Stimulated activated CD8-positive, alpha-beta memory T cell treated with anti-CD3 and anti-CD28 coated beads, Interleukin-15, amount 100 ng/mL, for 4 hours (primary cell): ENCODE results near the gene RHOJ.
"Not testable (repeated sequence)": the region's sequence is repeated elsewhere in the genome, so short reads cannot be mapped to it uniquely, and the experiment has no call there.

Experiments
- DNase-seq, 2 donors: peaks; one replicate each; pipeline ENCODE4 v3.0.0-alpha.2; 2020; ENCODE audit warnings: low read depth in 2 of 2

The RHOJ gene

GRCh38 chr14:63268771-63269170 lies 64.5 kb downstream of the RHOJ start:
- no peak for DNase-seq

DNA sequence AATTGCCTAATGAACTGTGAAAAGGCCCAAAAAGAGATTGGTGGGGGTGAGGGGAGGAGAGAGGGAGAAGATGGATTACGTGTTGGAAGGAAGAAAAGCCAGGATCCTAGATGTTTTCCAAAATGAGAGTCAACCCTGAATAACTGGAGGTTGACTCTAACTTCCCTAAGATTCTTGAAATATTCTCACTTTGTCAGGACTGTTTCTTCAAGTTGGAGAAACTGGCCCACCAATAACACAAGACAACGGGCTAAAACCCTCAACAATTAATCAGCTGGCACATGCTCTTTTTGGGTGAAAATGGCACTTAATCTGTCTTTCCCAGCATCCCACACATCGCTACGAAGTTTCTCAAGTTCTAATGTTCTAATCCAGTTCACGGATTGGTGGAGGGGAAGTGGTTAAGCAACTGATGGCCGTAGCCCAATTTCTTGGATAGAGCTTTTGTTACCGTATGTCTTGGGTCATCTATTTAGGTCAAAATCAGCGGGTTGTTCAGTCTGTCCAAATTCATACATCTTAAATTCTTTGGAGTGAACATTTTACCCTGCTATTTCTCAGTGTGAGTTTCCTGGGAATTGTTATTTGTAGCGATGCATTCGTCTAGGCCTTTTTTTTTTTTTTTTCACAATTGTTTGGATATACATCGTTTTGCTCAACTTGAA lies 65.5 kb downstream of the RHOJ start:
- no peak for DNase-seq

DNA sequence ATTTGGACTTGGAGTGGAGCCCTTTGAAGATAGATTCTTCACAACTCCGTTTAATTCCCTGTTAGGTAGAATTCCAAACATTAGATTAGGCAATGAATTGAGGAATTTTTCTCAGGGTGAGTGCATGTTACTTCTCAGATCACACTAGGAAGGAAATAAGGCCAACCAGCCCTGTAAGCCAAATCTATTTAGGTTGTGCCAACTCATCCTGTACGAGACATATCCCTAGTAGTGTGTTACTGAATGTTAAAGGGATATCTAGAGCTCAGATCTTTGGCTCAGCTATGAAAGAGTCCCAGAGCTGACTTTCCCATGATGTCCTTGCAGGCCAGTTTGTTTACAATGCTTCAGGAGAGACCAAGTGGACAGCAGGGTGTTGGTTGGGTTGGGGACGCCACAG lies 68.9 kb downstream of the RHOJ start:
- DNase-seq, result no peak

- DNase-seq, result no peak
Measured at GRCh38 chr14:63273717-63274655, 69.7 kb downstream of the RHOJ start.

- DNase-seq, result no peak
Measured at GRCh38 chr14:63275611-63276010, 71.4 kb downstream of the RHOJ start.

- DNase-seq, result no peak
Measured at GRCh38 chr14:63276016-63276415, 71.8 kb downstream of the RHOJ start.

- DNase-seq, result no peak
Measured at GRCh38 chr14:63276492-63277342, 72.5 kb downstream of the RHOJ start.

DNA sequence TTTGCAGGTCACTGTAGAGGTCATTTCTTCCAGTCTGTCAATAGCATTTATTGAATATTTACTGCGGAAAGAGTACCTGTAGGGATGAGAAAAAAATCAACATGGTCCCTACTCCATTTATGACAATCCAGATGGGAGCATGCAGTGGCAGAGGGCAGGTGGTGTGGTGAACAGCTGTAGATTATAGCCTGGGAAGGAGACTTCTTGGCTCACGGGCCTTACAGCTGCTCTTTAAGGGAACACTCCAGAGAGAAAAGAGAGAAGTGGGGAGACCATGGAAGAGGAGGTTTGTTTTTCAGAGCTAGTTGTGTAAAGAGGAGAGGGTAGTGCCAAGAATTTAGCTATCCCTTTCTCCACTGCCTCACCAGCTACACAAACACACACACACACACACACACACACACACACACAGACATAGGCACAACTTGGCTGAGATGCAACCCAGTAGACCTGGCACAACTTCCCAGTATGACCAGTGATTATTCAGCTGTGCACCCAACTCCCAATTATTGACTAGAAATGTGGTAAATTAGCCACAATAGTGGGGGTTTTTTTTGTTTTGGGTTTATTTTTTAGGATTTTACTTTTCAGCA lies 73.4 kb downstream of the RHOJ start:
- no peak for DNase-seq

DNA sequence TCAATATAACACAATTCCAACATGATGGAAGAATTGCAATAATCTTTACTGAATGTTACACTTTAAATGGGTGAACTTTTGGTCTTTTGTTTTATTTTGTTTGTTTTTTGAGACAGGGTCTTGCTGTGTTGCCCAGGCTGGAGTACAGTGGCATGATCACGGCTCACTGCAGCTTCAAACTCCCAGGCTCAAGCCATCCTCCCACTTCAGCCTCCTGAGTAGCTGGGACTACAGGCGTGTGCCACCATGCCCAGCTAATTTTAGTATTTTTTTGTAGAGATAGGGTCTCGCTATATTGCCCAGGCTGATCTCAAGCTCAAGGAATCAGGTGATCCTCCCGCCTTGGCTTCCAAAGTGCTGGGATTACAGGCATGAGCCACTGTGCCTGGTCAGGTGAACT lies 75.7 kb downstream of the RHOJ start:
- DNase-seq, result not testable (repeated sequence)

DNA sequence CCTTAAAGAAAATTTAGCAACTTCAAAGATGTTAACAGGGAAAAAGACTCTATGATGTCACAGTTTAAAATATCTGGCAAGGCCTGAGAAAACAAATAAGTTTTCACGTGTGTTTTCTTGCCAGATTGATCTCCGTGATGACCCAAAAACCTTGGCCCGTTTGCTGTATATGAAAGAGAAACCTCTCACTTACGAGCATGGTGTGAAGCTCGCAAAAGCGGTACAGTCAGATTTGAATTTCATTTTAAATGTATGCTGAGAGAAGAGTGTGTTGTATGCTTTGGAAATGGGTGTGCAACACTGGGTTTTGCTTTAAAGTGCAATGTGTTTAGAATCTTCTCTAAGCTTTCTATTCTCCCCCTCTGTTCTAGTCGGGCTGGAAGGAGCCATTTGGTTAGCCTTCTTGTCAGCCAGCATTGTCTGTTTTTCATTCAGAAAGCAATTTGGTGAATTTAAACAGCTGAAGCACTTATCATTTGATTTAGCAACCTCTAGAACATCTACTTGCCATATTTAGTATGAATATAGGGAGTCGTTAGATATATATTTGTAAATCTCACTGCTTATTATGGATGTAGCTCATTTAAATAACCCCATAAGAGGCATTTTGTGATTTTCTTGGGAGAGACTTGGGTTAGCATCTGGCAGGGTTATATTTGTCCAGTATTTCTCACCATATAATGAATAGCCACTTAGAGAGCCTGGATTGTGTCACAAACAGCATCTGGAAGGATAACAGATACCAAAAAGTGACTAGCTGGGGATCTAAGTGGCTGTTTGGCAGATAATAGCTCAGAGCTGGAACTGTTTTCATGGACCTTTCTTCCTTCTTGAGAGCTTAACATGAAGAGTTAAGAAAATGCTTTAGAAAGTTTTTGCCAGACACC lies 79.0 kb downstream of the RHOJ start:
- no peak for DNase-seq

GRCh38 chr14:63283884-63284248 lies 79.6 kb downstream of the RHOJ start:
- DNase-seq, result no peak

DNA sequence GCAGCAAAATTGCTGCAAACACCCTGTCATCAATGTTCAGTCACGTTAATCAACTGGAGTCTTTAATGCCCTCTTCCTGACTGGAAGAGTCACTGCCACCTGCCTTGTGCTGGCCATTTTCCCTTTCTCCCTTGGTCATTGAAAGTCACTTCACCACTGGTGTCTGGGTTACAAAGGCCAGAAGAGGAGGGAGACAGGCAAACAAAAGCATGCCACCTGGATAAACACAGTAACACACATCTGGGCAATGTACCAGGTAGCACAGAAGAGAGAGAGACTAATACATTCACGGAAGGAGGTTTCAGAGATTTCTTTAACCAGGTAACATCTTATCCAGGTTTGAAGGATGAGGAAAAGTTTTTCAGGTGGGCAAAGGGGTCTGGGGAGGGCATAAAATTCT lies 81.8 kb downstream of the RHOJ start:
- DNase-seq, result no peak

DNA sequence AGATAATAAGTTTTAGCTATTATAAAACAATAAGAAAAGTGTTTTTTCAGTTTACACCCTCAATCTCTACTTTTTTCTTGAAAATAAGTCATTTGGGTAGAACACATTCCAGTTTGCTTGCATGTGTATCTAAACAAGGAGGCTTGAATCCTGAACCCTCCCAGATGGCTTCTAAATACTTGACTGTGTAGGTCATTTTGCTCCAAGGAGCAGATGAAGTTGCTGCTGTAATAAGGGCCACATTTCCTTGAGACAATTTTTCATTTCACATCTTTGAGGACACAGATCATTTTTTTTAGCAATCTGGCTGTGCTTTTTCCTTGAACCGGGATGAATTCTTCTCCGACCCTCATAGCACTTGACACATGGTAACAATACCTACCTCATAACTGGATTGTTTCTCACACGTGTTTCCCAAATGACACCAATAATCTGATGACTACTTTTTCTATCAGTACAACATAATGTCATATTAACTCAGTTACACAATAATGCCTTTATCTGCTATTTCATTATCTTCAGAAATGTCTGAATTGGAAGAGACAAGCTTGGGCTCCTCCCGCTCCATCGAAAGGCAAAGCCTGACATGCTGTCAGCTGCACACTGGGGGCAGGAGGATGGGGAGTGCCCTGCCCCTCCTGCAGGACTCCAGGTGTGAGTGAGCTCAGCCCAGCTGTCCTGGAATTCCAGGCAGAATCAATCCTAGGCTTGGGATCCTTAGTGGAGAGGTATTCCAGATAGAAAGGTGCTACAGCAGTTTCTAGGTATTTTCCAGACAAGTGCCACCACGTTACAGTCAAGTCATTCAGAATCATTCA lies 83.6 kb downstream of the RHOJ start:
- DNase-seq, result no peak

- DNase-seq, result no peak
Measured at GRCh38 chr14:63288853-63289252, 84.6 kb downstream of the RHOJ start.

- no peak for DNase-seq
Measured at GRCh38 chr14:63290741-63291430, 86.6 kb downstream of the RHOJ start.

GRCh38 chr14:63292805-63293204 lies 88.6 kb downstream of the RHOJ start:
- no peak for DNase-seq

DNA sequence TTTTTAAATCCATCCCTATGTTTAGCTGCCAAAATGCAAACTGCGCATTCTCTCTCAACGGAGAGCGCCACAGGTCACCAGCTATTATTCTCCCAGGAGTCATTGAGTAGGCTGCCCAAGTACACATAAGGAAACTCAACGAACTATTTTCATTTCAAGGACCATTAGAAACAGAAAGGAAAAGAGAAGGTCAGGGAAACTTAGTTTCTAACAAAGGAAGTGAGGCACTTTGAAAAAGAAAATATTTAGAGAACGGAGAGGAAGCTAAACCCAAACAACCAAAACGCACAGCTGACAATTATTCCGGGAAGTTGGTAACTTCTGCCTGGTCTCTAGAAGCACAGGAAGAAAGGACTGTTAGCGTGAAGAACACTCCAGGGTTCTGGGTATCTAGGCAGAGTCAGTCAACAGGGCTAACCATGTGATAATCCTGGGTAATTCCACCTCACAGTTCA lies 91.0 kb downstream of the RHOJ start:
- no peak for DNase-seq

DNA sequence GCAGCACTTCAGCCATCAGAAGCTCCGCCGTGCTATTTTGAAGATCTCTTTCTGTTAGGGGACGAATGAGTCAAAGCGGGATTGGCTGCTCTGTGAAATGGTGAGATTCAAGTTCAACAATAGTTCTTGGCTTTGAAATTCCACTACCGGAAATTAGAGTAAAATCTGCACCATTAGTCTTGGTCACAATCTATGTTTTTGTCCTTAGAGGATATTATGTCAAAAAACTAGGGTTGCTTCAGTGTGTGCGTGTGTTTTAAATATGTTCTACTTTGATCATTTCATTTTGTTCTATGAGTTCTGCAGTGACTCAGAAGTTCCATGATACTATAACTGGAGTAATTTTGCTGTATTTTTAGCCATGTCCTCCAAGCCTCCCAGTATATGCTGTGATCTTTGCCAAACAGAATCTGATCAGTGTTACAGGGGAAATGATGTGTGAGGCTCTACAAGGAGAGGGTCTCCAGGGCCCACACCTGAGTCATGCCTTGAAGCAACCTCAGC lies 91.9 kb downstream of the RHOJ start:
- no peak for DNase-seq
